Neural crest cell (in vitro differentiated cells): Measurements from ENCODE around the gene ICA1. TPM values are rescaled to one million over a fixed set of nuclear protein-coding genes. Genes with fewer than 3 reads are reported as not detected.

Source experiments
- DNase-seq: peaks from one replicate; pipeline ENCODE4 v3.0.0; 2021; ENCODE audit warnings: low read depth, mixed read lengths, low spot score
- H3K27ac Mint-ChIP-seq: one replicate; pipeline ENCODE4 v1.8.0; 2021; ENCODE audit warnings: mild to moderate bottlenecking, mixed read lengths; ENCODE audit not compliant: unreplicated experiment
- H3K27me3 Mint-ChIP-seq: 2 replicates; pipeline ENCODE4 v1.8.0; 2021; ENCODE audit warnings: low read depth, mild to moderate bottlenecking, mixed read lengths
- H3K36me3 Mint-ChIP-seq: 2 replicates; pipeline ENCODE4 v1.8.0; 2021; ENCODE audit warnings: low read depth, mild to moderate bottlenecking, mixed read lengths
- H3K4me1 Mint-ChIP-seq: 2 replicates; pipeline ENCODE4 v1.8.0; 2021; ENCODE audit warnings: mixed read lengths
- H3K4me3 Mint-ChIP-seq: one replicate; pipeline ENCODE4 v1.8.0; 2021; ENCODE audit warnings: mild to moderate bottlenecking, mixed read lengths
- H3K9me3 Mint-ChIP-seq: 2 replicates; pipeline ENCODE4 v1.8.0; 2021; ENCODE audit warnings: mixed read lengths
- CTCF ChIP-seq: fragments of 200-600 bp; sonication (generic); conservative IDR thresholded peaks from 2 replicates; pipeline ENCODE4 v1.5.0; 2021; ENCODE audit warnings: antibody characterized with exemption, mild to moderate bottlenecking
- total RNA-seq: library from RNA; stranded (reverse); gene quantifications from 2 replicates; pipeline ENCODE4 v1.2.1, GENCODE V29; 2021

The ICA1 gene
- total RNA-seq, 1 donor from 2014 or later: 4.2 TPM

- peaks cover 5% of the 10 kb centered on the region for H3K9me3 Mint-ChIP-seq
- no peak overlapping the region for H3K27ac Mint-ChIP-seq
- no peak for TF ChIP-seq CTCF
- H3K27me3 Mint-ChIP-seq: no peaks in the 10 kb centered on the region
- no peak for DNase-seq
- no peaks in the 10 kb centered on the region for H3K4me1 Mint-ChIP-seq
- no peak overlapping the region for H3K4me3 Mint-ChIP-seq
- H3K36me3 Mint-ChIP-seq: peaks cover 8% of the 10 kb centered on the region
Observed at GRCh38 chr7:8236780-8237407, 25.1 kb downstream of the ICA1 start.

GRCh38 chr7:8232999-8233847 lies 28.7 kb downstream of the ICA1 start:
- no peak overlapping the region for H3K27ac Mint-ChIP-seq
- no peak for DNase-seq
- no peaks in the 10 kb centered on the region for H3K27me3 Mint-ChIP-seq
- H3K36me3 Mint-ChIP-seq: no peaks in the 10 kb centered on the region
- no peak overlapping the region for H3K4me3 Mint-ChIP-seq
- H3K9me3 Mint-ChIP-seq: no peaks in the 10 kb centered on the region
- no peaks in the 10 kb centered on the region for H3K4me1 Mint-ChIP-seq
- no peak for TF ChIP-seq CTCF

- Mint-ChIP-seq H3K4me1 (no peaks in the 10 kb centered on the region), H3K36me3 (no peaks in the 10 kb centered on the region), H3K9me3 (no peaks in the 10 kb centered on the region), H3K27me3 (no peaks in the 10 kb centered on the region), H3K4me3 (no peak overlapping the region), H3K27ac (no peak overlapping the region)
- no peak for TF ChIP-seq CTCF
- no peak for DNase-seq
Observed at GRCh38 chr7:8229927-8230326, 32.0 kb downstream of the ICA1 start.

- no peak for TF ChIP-seq CTCF
- Mint-ChIP-seq H3K9me3 (no peaks in the 10 kb centered on the region), H3K27ac (no peak overlapping the region)
Observed at GRCh38 chr7:8228766-8229674, 32.9 kb downstream of the ICA1 start.

GRCh38 chr7:8228068-8228467 lies 33.9 kb downstream of the ICA1 start:
- DNase-seq: no peak
- H3K27ac Mint-ChIP-seq: no peak overlapping the region
- H3K27me3 Mint-ChIP-seq: no peaks in the 10 kb centered on the region
- H3K36me3 Mint-ChIP-seq: no peaks in the 10 kb centered on the region
- TF ChIP-seq CTCF: no peak
- H3K4me1 Mint-ChIP-seq: peaks cover 1% of the 10 kb centered on the region
- no peak overlapping the region for H3K4me3 Mint-ChIP-seq
- no peaks in the 10 kb centered on the region for H3K9me3 Mint-ChIP-seq

More at GRCh38 chr7:8228766-8229674, 32.9 kb downstream of the ICA1 start:
- DNase-seq: no peak
- Mint-ChIP-seq H3K4me1 (no peaks in the 10 kb centered on the region), H3K27me3 (no peaks in the 10 kb centered on the region), H3K4me3 (no peak overlapping the region), H3K36me3 (no peaks in the 10 kb centered on the region)
